ENCODE data around the gene ARL17B.
"Not testable (repeated sequence)": the region's sequence is repeated elsewhere in the genome, so short reads cannot be mapped to it uniquely, and the experiment has no call there.

The ARL17B gene

GRCh38 chr17:46361755-46362154 lies at the start of gene ARL17B:
ARL17B (minus strand) TSS chr17:46361766; CDS start chr17:46358397, 3,369 bp downstream.
- H3K4me1 Mint-ChIP-seq, H3K36me3 Mint-ChIP-seq, H3K27ac Mint-ChIP-seq, H3K4me3 Mint-ChIP-seq, H3K27me3 Mint-ChIP-seq, H3K9me3 Mint-ChIP-seq: not testable (repeated sequence)
- peak; percentile 100 for ATAC-seq

- not testable (repeated sequence) for H3K4me3 Mint-ChIP-seq, H3K27ac Mint-ChIP-seq, H3K27me3 Mint-ChIP-seq, H3K9me3 Mint-ChIP-seq, ATAC-seq, H3K4me1 Mint-ChIP-seq, H3K36me3 Mint-ChIP-seq
Measured at GRCh38 chr17:46409864-46410263, 48.3 kb upstream of the ARL17B start.

- not testable (repeated sequence) for H3K27ac Mint-ChIP-seq, H3K27me3 Mint-ChIP-seq, H3K9me3 Mint-ChIP-seq, H3K4me1 Mint-ChIP-seq, H3K36me3 Mint-ChIP-seq, ATAC-seq, H3K4me3 Mint-ChIP-seq
Measured at GRCh38 chr17:46407155-46407554, 45.6 kb upstream of the ARL17B start.

GRCh38 chr17:46401033-46401787 lies 39.6 kb upstream of the ARL17B start:
- not testable (repeated sequence) for H3K36me3 Mint-ChIP-seq, H3K27ac Mint-ChIP-seq, H3K4me3 Mint-ChIP-seq, H3K4me1 Mint-ChIP-seq, ATAC-seq, H3K9me3 Mint-ChIP-seq, H3K27me3 Mint-ChIP-seq

GRCh38 chr17:46400543-46400942 lies 39.0 kb upstream of the ARL17B start:
- ATAC-seq = not testable (repeated sequence)

GRCh38 chr17:46399993-46400392 lies 38.4 kb upstream of the ARL17B start:
- not testable (repeated sequence) for H3K4me3 Mint-ChIP-seq, H3K9me3 Mint-ChIP-seq, H3K4me1 Mint-ChIP-seq, H3K36me3 Mint-ChIP-seq, H3K27ac Mint-ChIP-seq, H3K27me3 Mint-ChIP-seq, ATAC-seq

More at GRCh38 chr17:46400543-46400942, 39.0 kb upstream of the ARL17B start:
- not testable (repeated sequence) for H3K27ac Mint-ChIP-seq, H3K4me1 Mint-ChIP-seq, H3K27me3 Mint-ChIP-seq, H3K36me3 Mint-ChIP-seq, H3K4me3 Mint-ChIP-seq, H3K9me3 Mint-ChIP-seq

- not testable (repeated sequence) for H3K4me3 Mint-ChIP-seq, ATAC-seq, H3K27me3 Mint-ChIP-seq
Measured at GRCh38 chr17:46396292-46396691, 34.7 kb upstream of the ARL17B start.

GRCh38 chr17:46393702-46394101 lies 32.1 kb upstream of the ARL17B start:
- not testable (repeated sequence) for H3K27ac Mint-ChIP-seq, H3K4me3 Mint-ChIP-seq, H3K27me3 Mint-ChIP-seq, H3K36me3 Mint-ChIP-seq, H3K9me3 Mint-ChIP-seq, H3K4me1 Mint-ChIP-seq, ATAC-seq

More at GRCh38 chr17:46396292-46396691, 34.7 kb upstream of the ARL17B start:
- not testable (repeated sequence) for H3K27ac Mint-ChIP-seq, H3K4me1 Mint-ChIP-seq, H3K9me3 Mint-ChIP-seq, H3K36me3 Mint-ChIP-seq

GRCh38 chr17:46385491-46385890 lies 23.9 kb upstream of the ARL17B start:
- not testable (repeated sequence) for H3K4me1 Mint-ChIP-seq, H3K9me3 Mint-ChIP-seq, H3K36me3 Mint-ChIP-seq, H3K27ac Mint-ChIP-seq, H3K4me3 Mint-ChIP-seq, H3K27me3 Mint-ChIP-seq
- peak; percentile 72 for ATAC-seq

GRCh38 chr17:46383118-46383517 lies 21.6 kb upstream of the ARL17B start:
- not testable (repeated sequence) for H3K4me3 Mint-ChIP-seq, H3K9me3 Mint-ChIP-seq, H3K36me3 Mint-ChIP-seq, H3K27me3 Mint-ChIP-seq, H3K4me1 Mint-ChIP-seq, H3K27ac Mint-ChIP-seq, ATAC-seq

- not testable (repeated sequence) for H3K9me3 Mint-ChIP-seq, H3K4me3 Mint-ChIP-seq, H3K27me3 Mint-ChIP-seq, H3K4me1 Mint-ChIP-seq, H3K36me3 Mint-ChIP-seq, H3K27ac Mint-ChIP-seq
- peak; percentile 88 for ATAC-seq
Measured at GRCh38 chr17:46373418-46373817, 11.9 kb upstream of the ARL17B start.

- not testable (repeated sequence) for H3K36me3 Mint-ChIP-seq, H3K4me3 Mint-ChIP-seq, H3K9me3 Mint-ChIP-seq, H3K27ac Mint-ChIP-seq, H3K4me1 Mint-ChIP-seq, H3K27me3 Mint-ChIP-seq
- ATAC-seq = peak; percentile 93
Measured at GRCh38 chr17:46372236-46373229, 11.0 kb upstream of the ARL17B start.

GRCh38 chr17:46367520-46367919 lies 6.0 kb upstream of the ARL17B start:
- H3K27me3 Mint-ChIP-seq, H3K36me3 Mint-ChIP-seq, H3K4me1 Mint-ChIP-seq, H3K9me3 Mint-ChIP-seq, H3K27ac Mint-ChIP-seq, H3K4me3 Mint-ChIP-seq, ATAC-seq: not testable (repeated sequence)

- ATAC-seq = peak; percentile 76
- H3K27ac Mint-ChIP-seq, H3K36me3 Mint-ChIP-seq, H3K4me3 Mint-ChIP-seq, H3K4me1 Mint-ChIP-seq, H3K9me3 Mint-ChIP-seq, H3K27me3 Mint-ChIP-seq: not testable (repeated sequence)
Measured at GRCh38 chr17:46361145-46361735, 326 bp downstream of the ARL17B start.

- H3K36me3 Mint-ChIP-seq, H3K27ac Mint-ChIP-seq, H3K27me3 Mint-ChIP-seq, H3K4me1 Mint-ChIP-seq, H3K9me3 Mint-ChIP-seq, ATAC-seq, H3K4me3 Mint-ChIP-seq: not testable (repeated sequence)
Measured at GRCh38 chr17:46353856-46354255, 7.7 kb downstream of the ARL17B start.
